ENCODE results near the gene RAB20. TPM values are rescaled to one million over a fixed set of nuclear protein-coding genes. Genes with fewer than 3 reads are reported as not detected.

The RAB20 gene
- total RNA-seq, 1 donor from 2014 or later = 13.8 TPM

DNA sequence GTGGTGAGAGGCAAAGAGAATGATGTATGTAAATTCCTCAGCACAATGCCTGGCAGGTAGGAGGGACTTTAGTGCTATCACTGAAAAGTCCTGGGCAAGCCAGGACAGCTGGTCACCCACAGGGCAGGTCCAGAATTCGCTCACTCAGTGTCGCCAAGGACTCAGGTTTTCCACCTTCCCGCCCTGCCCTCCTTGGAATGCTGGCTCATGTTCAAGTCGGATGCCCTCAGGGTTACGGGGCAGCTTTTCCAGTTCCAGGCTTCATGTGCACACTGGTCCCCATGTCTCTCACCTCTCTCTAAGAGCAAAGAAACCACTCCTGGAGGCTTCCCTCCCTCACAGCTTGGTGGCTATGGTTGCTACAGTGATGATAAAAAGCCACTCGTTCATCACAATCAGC lies 29.1 kb upstream of the RAB20 start:
- no peak for DNase-seq
- H3K4me1 ChIP-seq = no peaks in the 10 kb centered on the region
- H3K27ac ChIP-seq (replicated peaks) = no peak overlapping the region
- intact Hi-C loops (cut with micrococcal nuclease) = loop anchor here (5.0 to 10.0 kb wide), 2 partner anchors 227 to 464 kb away; no protein-coding TSS in a partner anchor
- no peaks in the 10 kb centered on the region for H3K36me3 ChIP-seq
- no peaks in the 10 kb centered on the region for H3K27me3 ChIP-seq (ENCODE audit: low read depth)
- H3K4me3 ChIP-seq = no peak overlapping the region
- H3K9me3 ChIP-seq (replicated peaks) = no peaks in the 10 kb centered on the region
- TF ChIP-seq, protein P1, sequence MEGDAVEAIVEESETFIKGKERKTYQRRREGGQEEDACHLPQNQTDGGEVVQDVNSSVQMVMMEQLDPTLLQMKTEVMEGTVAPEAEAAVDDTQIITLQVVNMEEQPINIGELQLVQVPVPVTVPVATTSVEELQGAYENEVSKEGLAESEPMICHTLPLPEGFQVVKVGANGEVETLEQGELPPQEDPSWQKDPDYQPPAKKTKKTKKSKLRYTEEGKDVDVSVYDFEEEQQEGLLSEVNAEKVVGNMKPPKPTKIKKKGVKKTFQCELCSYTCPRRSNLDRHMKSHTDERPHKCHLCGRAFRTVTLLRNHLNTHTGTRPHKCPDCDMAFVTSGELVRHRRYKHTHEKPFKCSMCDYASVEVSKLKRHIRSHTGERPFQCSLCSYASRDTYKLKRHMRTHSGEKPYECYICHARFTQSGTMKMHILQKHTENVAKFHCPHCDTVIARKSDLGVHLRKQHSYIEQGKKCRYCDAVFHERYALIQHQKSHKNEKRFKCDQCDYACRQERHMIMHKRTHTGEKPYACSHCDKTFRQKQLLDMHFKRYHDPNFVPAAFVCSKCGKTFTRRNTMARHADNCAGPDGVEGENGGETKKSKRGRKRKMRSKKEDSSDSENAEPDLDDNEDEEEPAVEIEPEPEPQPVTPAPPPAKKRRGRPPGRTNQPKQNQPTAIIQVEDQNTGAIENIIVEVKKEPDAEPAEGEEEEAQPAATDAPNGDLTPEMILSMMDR (IDR thresholded peaks at IDR 0.05; ENCODE audit: borderline replicate concordance) = no peak

DNA sequence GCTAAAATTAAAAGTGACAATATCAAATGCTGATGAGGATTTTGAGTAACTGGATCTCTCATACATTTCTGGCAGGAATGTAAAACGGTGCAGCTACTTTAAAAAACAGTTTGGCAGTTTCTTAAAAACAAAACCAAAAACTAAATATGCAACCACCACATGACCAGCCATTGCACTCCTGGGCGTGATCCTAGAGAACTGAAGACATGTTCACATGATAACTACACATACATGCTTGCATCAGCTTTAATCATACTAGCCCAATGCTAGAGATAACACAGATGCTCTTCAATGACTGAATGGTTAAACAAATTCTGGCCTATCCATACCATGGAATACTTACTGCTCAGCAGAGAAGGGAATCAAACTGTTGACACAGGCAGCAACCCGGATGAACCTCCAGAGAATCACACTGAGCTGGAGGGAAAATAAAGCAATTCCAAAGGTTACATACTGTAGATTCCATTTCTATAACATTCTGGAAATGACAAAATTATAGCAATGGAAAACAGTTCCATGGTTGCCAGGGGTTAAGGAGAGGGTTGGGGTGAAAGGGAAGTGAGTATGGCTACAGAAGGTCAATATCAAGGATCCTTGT lies 28.4 kb upstream of the RAB20 start:
- intact Hi-C loops (cut with micrococcal nuclease) = loop anchor here (5.0 to 10.0 kb wide), 2 partner anchors 227 to 465 kb away; no protein-coding TSS in a partner anchor
- DNase-seq = no peak
- Histone ChIP-seq H3K4me1 (no peaks in the 10 kb centered on the region), H3K36me3 (no peaks in the 10 kb centered on the region), H3K4me3 (no peak overlapping the region), H3K27me3 (ENCODE audit: low read depth) (no peaks in the 10 kb centered on the region), H3K9me3 (replicated peaks) (no peaks in the 10 kb centered on the region), H3K27ac (replicated peaks) (no peak overlapping the region)
- TF ChIP-seq, protein P1 (IDR thresholded peaks at IDR 0.05; ENCODE audit: borderline replicate concordance) = no peak

DNA sequence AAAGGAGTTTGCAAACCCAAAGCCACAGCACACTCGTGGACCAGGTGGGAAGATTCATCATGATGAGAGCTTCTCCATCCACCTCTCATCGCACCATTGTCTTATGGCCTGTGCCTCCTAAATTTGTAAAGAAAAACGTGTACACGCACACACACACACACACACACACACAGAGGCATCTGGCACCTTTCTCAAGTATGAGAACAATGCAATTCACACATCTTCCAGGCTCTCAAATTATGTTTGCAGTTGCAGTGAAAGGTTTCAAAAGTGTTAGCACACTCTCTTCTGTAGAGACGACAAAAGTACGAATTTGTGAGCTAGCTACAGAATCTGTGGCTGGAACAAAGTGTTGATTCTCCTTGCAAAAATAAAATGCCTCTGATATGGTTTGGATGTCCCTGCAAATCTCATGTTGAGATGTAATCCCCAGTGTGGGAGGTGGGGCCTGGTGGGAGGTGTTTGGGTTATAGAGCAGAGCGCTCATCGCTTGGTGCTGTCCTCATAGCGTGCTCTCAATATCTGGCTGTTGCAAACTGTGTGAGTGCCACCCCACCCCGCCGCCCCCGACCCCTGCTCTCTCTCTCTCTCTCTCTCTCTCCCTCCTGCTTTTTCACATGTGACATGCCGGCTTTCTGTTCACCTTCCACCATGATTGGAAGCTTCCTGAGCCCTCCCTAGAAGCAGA lies 21.8 kb upstream of the RAB20 start:
- TF ChIP-seq, protein P1 (IDR thresholded peaks at IDR 0.05; ENCODE audit: borderline replicate concordance) = no peak
- H3K4me3 ChIP-seq = no peak overlapping the region
- intact Hi-C loops (cut with micrococcal nuclease) = no loop called here

DNA sequence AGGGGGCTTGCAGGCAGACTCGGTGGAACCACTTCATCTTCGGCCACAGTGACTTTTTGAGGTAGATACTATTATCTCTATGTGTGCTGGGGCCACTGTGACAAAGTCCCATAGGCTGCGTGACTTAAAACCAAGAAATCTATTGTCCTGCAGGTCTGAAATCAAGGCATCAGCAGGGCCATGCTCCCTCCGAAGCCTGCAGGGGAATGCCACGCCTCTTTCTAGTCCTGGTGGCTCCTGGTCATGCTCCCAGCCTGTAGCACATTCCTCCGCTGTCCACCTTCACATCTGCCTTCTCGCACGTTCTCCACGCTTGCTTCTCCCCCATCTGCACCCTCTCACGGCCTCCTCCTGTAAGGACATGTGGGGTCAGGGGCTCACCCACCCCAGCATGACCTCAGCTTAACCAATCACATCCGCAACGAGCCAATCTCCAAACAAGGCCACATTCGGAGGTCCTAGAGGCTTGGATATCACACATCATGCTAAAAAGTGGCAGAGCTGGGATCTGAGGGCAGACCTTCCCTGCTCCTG lies 21.0 kb upstream of the RAB20 start:
- H3K27me3 ChIP-seq (ENCODE audit: low read depth) = peaks cover under 1% of the 10 kb centered on the region
- H3K9me3 ChIP-seq (replicated peaks) = no peaks in the 10 kb centered on the region
- intact Hi-C loops (cut with micrococcal nuclease) = no loop called here
- H3K4me3 ChIP-seq = no peak overlapping the region
- H3K27ac ChIP-seq (replicated peaks) = no peak overlapping the region
- no peaks in the 10 kb centered on the region for H3K36me3 ChIP-seq
- TF ChIP-seq, protein P1 (IDR thresholded peaks at IDR 0.05; ENCODE audit: borderline replicate concordance) = no peak
- no peak for DNase-seq
- H3K4me1 ChIP-seq = no peaks in the 10 kb centered on the region

More for the DNA sequence above, 21.8 kb upstream of the RAB20 start:
- Histone ChIP-seq H3K27me3 (ENCODE audit: low read depth) (no peaks in the 10 kb centered on the region), H3K4me1 (no peaks in the 10 kb centered on the region), H3K27ac (replicated peaks) (no peak overlapping the region), H3K9me3 (replicated peaks) (no peaks in the 10 kb centered on the region), H3K36me3 (no peaks in the 10 kb centered on the region)
- no peak for DNase-seq

DNA sequence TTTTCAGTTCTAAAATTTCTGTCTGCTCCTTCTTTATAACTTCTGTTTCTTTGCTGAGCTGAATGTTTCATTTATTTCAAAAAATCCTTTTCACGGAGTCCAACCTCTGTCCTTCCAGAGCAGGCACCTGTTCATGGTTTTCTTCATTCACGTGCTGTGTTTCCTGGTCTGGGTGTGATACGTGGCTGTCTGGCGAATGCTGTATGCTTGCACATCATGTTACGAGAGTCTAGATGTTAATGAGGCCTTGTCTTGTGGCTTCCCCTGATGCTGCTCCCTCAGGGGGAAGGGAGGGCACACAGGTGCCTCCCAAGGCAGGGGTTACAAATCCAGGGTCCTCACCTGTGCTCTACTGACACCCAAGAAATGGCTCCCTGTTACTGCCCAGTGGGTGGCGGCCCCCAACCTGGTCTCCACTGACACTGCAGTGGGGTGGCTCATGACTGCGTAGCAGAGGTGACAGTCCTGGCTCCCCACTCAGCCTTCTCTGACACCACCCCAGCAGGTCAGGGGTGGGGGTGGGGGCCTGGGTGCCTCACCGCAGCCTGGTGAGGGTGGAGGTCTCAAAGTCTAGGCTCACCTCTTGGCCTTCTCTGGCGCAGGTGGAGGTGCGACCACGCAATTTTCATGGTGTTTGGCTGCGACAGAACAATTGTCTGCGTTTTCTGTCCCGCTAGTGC lies 20.1 kb upstream of the RAB20 start:
- no peaks in the 10 kb centered on the region for H3K36me3 ChIP-seq
- no peaks in the 10 kb centered on the region for H3K9me3 ChIP-seq (replicated peaks)
- intact Hi-C loops (cut with micrococcal nuclease) = no loop called here
- TF ChIP-seq, protein P1 (IDR thresholded peaks at IDR 0.05; ENCODE audit: borderline replicate concordance) = no peak
- H3K4me3 ChIP-seq = no peak overlapping the region
- DNase-seq = no peak
- H3K4me1 ChIP-seq = no peaks in the 10 kb centered on the region
- peaks cover 4% of the 10 kb centered on the region for H3K27me3 ChIP-seq (ENCODE audit: low read depth)
- H3K27ac ChIP-seq (replicated peaks) = no peak overlapping the region

All from left ventricle myocardium inferior (tissue), 1 donor.